ENCODE results near the gene DTD2. TPM values are rescaled to one million over a fixed set of nuclear protein-coding genes. Genes with fewer than 3 reads are reported as not detected.

The DTD2 gene
- total RNA-seq, 1 experiment from 2014 or later, result 14.8 TPM

GRCh38 chr14:31449971-31450610 lies 7.2 kb downstream of the DTD2 start:
- H3K27me3 Mint-ChIP-seq (ENCODE audit: low read depth), result no peaks in the 10 kb centered on the region
- Histone ChIP-seq H4K8ac (replicated peaks; ENCODE audit: insufficient read length, low read depth, low read length) (no peak overlapping the region), H2BK12ac (ENCODE audit: insufficient read length, low read depth, low read length) (no peak overlapping the region), H3K14ac (ENCODE audit: insufficient read depth, low read length) (no peak overlapping the region), H2BK120ac (ENCODE audit: low read depth, low read length, poor library complexity, severe bottlenecking) (no peak overlapping the region), H3K4me2 (ENCODE audit: insufficient read depth, insufficient read length, low read length) (no peak overlapping the region), H3K9me3 (ENCODE audit: control insufficient read depth, low read depth, low read length) (no peaks in the 10 kb centered on the region), H3K27ac (ENCODE audit: insufficient read length, low read depth, low read length) (no peak overlapping the region), H3K4me1 (ENCODE audit: insufficient read depth, low read length) (no peaks in the 10 kb centered on the region), H3K18ac (ENCODE audit: insufficient read length, low read depth, low read length) (no peak overlapping the region), H3K79me1 (ENCODE audit: insufficient read depth, low read depth, low read length, poor library complexity, severe bottlenecking) (no peaks in the 10 kb centered on the region), H3K9ac (ENCODE audit: extremely low read depth, insufficient read length, low read length) (no peak overlapping the region), H4K20me1 (ENCODE audit: control insufficient read depth, insufficient read depth, insufficient read length) (no peaks in the 10 kb centered on the region), H3K23ac (ENCODE audit: insufficient read length, low read depth, low read length) (no peak overlapping the region), H3K79me2 (ENCODE audit: insufficient read depth, low read length) (no peaks in the 10 kb centered on the region), H2AFZ (ENCODE audit: low read length) (no peak overlapping the region), H4K5ac (ENCODE audit: insufficient read length, low read depth, low read length) (no peak overlapping the region), H3T11ph (ENCODE audit: low read length) (no peak overlapping the region), H3K56ac (ENCODE audit: insufficient read length, low read depth, low read length) (no peak overlapping the region), H3K4ac (ENCODE audit: low read depth, low read length) (no peak overlapping the region), H3K23me2 (ENCODE audit: insufficient read length, low read depth, low read length, poor library complexity, severe bottlenecking) (no peaks in the 10 kb centered on the region), H2AK5ac (ENCODE audit: insufficient read length, low read length) (no peak overlapping the region), H3K27me3 (ENCODE audit: insufficient read depth, low read length) (no peaks in the 10 kb centered on the region), H2BK5ac (ENCODE audit: insufficient read length, low read length) (no peak overlapping the region), H2BK15ac (ENCODE audit: low read depth, low read length) (no peak overlapping the region), H2BK20ac (ENCODE audit: low read depth, low read length, poor library complexity, severe bottlenecking) (no peak overlapping the region), H4K91ac (ENCODE audit: insufficient read length, low read depth, low read length) (no peak overlapping the region)
- H3K36me3 Mint-ChIP-seq (ENCODE audit: insufficient read depth in 1 of 3, low read depth in 3 of 3), result peaks cover 10 to 37% (median 26%) of the 10 kb centered on the region in 3 experiments; a peak in 6 of 7 replicates
- no peaks in the 10 kb centered on the region for H3K9me3 Mint-ChIP-seq
- no peak overlapping the region for H3K4me3 Mint-ChIP-seq
- peak; percentile 58 for TF ChIP-seq CTCF (conservative IDR thresholded peaks at IDR 0.05)
- no peak for DNase-seq
- no peaks in the 10 kb centered on the region for H3K4me1 Mint-ChIP-seq
- no peak overlapping the region for H3K27ac Mint-ChIP-seq
- no CpG with 5 or more reads among the region's 2 CpGs for WGBS (ENCODE audit: extremely low coverage, insufficient read length, low lambda C conversion rate)

Data from H9 (cell line).